ENCODE measurements around the gene RAB40B. TPM values are rescaled to one million over a fixed set of nuclear protein-coding genes. Genes with fewer than 3 reads are reported as not detected.

Gene RAB40B
- total and polyA plus RNA-seq, 2 of the 13 experiments (the other 11 are each of a cell fraction or from before 2014, with no cell fraction given): 6.2 to 6.5 TPM

- TF ChIP-seq, protein P1, sequence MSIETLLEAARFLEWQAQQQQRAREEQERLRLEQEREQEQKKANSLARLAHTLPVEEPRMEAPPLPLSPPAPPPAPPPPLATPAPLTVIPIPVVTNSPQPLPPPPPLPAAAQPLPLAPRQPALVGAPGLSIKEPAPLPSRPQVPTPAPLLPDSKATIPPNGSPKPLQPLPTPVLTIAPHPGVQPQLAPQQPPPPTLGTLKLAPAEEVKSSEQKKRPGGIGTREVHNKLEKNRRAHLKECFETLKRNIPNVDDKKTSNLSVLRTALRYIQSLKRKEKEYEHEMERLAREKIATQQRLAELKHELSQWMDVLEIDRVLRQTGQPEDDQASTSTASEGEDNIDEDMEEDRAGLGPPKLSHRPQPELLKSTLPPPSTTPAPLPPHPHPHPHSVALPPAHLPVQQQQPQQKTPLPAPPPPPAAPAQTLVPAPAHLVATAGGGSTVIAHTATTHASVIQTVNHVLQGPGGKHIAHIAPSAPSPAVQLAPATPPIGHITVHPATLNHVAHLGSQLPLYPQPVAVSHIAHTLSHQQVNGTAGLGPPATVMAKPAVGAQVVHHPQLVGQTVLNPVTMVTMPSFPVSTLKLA (IDR thresholded peaks at IDR 0.05): peak; percentile 27; the same call in 1 of the 2 replicates
- TF ChIP-seq SOX6 (IDR thresholded peaks at IDR 0.05) (no peak), SOX6 (CRISPR knock-in tag; IDR thresholded peaks at IDR 0.05) (peak; percentile 28; the same call in 1 of the 2 replicates), ZNF768 (CRISPR knock-in tag; IDR thresholded peaks at IDR 0.05) (no peak), ZNF616 (CRISPR knock-in tag; IDR thresholded peaks at IDR 0.05; ENCODE audit: low read depth) (no peak), ZNF788 (CRISPR knock-in tag; IDR thresholded peaks at IDR 0.05; ENCODE audit: borderline replicate concordance) (peak; percentile 68; the same call in 1 of the 2 replicates), TBX2 (CRISPR knock-in tag; IDR thresholded peaks at IDR 0.05; ENCODE audit: borderline replicate concordance) (peak; percentile 63; the same call in 1 of the 2 replicates), PAWR (CRISPR knock-in tag; IDR thresholded peaks at IDR 0.05; ENCODE audit: borderline replicate concordance) (no peak), TEAD3 (CRISPR knock-in tag; optimal IDR thresholded peaks at IDR 0.05; ENCODE audit: borderline replicate concordance) (no peak), RELA (CRISPR knock-in tag; IDR thresholded peaks at IDR 0.05) (no peak), IKZF4 (CRISPR knock-in tag; IDR thresholded peaks at IDR 0.05; ENCODE audit: borderline replicate concordance, low read depth, not compliant biosample characterization) (no peak), ZNF543 (CRISPR knock-in tag; IDR thresholded peaks at IDR 0.05) (peak; percentile 65; the same call in 1 of the 2 replicates)
These were observed 5.7 kb upstream of the RAB40B start (continued) for GRCh38 chr17:82703935-82704865.
